ENCODE data around the gene TIMM44.

- TF ChIP-seq POLR2AphosphoS5 (IDR thresholded peaks at IDR 0.05; ENCODE audit: insufficient read depth, low read depth, low read length) (no peak), CTCF (IDR thresholded peaks at IDR 0.05; ENCODE audit: extremely low read depth in 1 of 2, insufficient read depth in 1 of 2, low read depth in 1 of 2, low read length in 2 of 2) (no peak), POLR2A (IDR thresholded peaks at IDR 0.05; ENCODE audit: low read depth, low read length) (no peak)
Observed at GRCh38 chr19:7982651-7983099, 39.2 kb upstream of the TIMM44 start.
